HL-60/S4 treated with retinoic acid at 250 ng/mL for 4 days and 3 days (cell line): Measurements from ENCODE around the gene CNDP2.
"Not testable (repeated sequence)": the region's sequence is repeated elsewhere in the genome, so short reads cannot be mapped to it uniquely, and the experiment has no call there.

ENCODE experiments used
- in situ Hi-C: fragments of 300-500 bp; cut with MboI; formaldehyde crosslinking; loops from 2 replicates; pipeline ENCODE4 v1.7.0; 2022; ENCODE audit warnings: low sequenced_read_pairs

Gene CNDP2

DNA sequence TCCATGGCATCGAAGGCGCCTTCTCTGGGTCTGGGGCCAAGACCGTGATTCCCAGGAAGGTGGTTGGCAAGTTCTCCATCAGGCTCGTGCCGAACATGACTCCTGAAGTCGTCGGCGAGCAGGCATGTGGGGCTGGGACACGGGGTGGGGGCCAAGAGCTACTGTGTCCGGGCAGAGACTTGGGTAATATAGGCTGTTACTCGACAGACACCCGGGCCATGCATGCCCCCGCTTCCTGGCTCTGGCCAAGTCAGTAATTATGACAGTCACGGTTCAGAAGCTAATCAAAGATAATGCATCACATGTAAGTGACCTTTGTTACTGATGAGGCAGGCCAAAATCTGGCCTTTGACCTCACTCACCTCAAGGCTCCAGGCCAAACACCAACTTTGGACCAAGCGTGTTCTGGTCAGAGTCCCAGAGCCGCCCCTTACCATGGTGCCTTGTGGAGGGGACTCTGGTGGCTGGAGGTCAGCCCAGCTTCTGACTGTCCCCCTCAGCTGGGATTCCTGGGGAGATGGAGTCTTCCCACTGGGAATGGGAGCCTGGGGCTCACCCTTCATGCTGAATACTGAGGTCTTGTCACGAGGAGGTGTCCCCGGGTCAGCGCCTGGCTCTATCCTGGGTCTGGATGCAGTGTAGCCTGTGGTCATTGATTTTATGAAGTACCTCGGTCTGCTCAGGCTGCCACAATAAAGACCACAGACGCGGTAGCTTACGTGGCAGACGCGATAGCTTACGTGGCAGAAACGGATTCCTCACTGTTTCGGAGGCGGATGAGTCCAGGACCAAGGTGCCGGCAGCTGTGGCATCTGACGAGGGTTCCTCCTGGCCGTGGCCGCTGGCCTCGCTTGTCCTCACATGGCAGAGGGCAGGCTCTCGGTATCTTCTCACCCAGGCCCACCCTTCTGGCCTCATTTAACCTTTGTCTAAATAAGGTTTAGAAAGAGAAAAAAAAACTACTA, 20.4 kb downstream of the CNDP2 start:
- in situ Hi-C loops: no loop called here

- in situ Hi-C loops: no loop called here
These were observed 21.1 kb downstream of the CNDP2 start for GRCh38 chr18:74517236-74517630.

- in situ Hi-C loops: no loop called here
These were observed 22.5 kb downstream of the CNDP2 start for GRCh38 chr18:74518456-74519295.

DNA sequence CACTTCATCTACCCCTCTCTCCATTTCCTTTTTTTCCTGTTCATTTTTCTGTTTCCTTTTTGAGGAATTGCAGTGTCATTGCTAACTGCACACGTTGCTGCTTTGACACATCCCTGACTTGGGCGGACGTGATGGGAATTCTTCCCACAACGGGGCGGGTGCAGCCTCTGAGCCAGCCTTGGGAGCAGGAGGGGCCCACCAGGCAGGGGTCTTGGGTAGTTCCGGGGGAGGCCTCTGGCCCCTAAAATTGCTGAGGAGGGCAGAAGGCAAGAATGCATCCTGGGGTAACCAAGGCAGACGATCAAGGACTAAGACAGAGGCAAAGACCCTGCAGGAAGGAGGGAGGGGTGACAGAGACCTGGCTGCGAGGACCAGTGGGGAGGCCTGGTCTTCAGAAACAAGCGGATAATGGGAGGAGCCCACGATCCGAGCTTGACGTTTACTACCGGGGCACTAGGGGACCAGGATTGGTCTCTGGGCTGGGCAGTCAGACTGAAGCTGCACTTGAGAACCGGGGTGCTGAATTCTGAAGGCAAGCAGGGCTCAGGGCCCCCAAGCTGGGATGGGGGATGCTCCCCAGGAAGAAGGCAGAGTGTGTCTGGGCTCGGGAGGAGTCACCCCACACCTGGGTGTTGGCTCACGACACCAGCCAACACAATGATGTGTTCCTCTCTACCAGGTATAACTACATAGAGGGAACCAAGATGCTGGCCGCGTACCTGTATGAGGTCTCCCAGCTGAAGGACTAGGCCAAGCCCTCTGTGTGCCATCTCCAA, 23.3 kb downstream of the CNDP2 start:
- in situ Hi-C loops: no loop called here

GRCh38 chr18:74520096-74520833, 24.1 kb downstream of the CNDP2 start:
- in situ Hi-C loops: no loop called here

DNA sequence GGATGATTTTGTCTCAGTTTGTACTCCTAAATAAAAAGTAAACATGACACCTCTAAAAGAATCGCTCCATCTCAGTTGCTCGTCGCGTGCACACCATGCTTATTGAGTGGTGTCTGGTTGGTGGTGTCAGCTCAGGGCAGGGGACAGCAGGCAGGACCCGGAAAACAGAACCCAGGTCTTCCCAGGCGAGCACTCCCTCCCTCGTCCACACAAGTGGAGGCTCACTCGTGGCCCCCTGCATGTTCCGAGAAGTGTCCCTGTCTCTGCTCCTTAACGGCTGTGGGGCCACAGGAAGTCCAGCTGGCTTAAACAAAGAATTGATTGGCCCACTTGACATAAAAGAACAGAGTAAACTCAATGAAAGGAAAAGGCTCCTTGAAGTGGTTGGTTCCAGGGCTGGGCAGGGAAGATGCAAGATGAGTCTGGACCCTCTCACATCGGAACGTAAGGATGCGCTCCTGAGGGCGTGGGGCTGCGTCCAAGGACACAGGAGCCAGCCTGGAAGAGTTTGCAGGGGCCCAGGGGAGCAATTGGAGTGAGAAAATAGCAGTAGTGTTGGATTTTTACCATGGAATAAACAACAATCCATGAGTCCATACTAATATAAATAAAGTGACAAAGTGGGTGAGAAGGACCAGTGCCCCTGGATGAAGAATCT, 25.0 kb downstream of the CNDP2 start:
- in situ Hi-C loops: no loop called here

GRCh38 chr18:74522635-74523548, 26.7 kb downstream of the CNDP2 start:
- in situ Hi-C loops: no loop called here

DNA sequence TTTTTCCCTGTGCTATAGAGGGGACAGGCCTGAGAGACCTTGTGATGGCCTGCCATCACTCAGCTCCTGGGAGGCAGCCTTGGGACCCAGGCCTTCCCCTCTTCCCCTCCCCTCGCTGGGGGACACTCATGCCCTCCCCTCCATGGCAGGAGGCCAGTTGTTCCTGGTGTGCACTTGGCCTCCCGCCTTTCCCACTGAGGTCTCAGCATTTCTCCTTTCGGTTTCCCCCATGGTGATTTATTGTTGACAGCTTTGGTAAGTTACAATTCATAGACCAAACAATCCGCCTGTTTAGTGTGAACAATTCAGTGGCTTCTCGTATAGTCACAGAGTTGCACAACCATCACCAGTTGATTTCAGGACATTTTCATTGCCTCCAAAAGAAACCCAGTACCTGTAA, 27.9 kb downstream of the CNDP2 start:
- in situ Hi-C loops: no loop called here

- in situ Hi-C loops: not testable (repeated sequence)
These were observed 28.8 kb downstream of the CNDP2 start for GRCh38 chr18:74524915-74525314.

DNA sequence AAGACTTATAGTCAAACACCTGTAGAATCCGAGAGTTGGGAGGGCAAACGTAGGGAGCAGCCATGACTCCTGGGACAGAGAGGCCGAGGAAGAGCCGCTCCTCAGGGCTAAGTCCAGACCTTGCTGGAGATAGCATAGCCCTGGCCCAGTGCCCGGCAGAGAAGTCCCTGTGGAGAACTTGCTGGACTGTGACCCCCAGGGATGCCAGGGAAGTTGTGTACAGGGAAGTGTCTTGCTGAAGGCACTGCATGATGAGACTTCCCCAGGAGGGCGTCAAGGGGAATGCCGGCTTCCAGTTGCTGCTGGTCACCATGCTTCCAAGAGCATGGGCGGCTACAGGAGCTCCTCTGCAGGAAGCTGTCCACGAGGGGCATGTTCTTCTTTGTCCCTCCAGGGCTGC, 29.6 kb downstream of the CNDP2 start:
- in situ Hi-C loops: no loop called here

GRCh38 chr18:74526488-74526887, 30.3 kb downstream of the CNDP2 start:
- in situ Hi-C loops: no loop called here

- in situ Hi-C loops: no loop called here
These were observed 32.3 kb downstream of the CNDP2 start for GRCh38 chr18:74528478-74528877.

DNA sequence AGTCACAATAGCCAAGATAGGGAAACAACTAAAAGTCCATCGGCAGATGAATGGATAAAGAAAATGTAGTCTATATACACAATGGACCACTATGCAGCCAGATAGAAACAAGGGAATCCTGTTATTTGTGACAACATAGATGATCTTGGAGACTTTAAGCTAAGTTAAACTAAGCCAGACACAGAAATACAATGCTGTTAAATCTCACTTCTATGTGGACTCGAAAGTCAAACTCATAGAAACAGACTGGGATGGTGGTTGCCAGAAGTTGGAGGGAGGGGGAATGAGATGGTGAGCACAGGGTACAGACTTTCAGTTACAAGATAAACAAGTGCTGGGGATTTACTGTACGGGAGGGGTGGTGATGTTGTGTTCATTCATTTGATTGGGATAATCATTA, 32.8 kb downstream of the CNDP2 start:
- in situ Hi-C loops: no loop called here

DNA sequence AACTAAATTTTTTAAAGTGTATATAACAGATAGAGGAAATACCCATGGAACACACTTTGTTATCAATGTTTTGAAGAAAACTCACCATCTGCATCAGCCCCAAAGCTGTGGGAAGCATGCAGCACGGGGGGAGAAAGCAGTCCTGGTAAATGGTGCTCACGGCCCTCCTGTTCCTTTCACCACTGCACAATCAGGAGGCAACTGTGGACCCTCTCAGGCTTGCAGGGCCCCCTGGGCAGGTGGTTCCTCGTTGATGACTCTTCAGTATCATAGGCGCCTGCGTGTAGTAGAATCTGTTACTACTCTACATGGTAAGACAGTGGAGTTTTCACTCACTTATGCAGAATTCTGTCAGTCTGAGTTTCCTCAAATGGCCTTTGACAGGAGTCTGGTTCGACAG, 33.2 kb downstream of the CNDP2 start:
- in situ Hi-C loops: no loop called here

- in situ Hi-C loops: no loop called here
These were observed 33.8 kb downstream of the CNDP2 start for GRCh38 chr18:74529811-74530583.

- in situ Hi-C loops: no loop called here
These were observed 34.4 kb downstream of the CNDP2 start for GRCh38 chr18:74530584-74530862.

DNA sequence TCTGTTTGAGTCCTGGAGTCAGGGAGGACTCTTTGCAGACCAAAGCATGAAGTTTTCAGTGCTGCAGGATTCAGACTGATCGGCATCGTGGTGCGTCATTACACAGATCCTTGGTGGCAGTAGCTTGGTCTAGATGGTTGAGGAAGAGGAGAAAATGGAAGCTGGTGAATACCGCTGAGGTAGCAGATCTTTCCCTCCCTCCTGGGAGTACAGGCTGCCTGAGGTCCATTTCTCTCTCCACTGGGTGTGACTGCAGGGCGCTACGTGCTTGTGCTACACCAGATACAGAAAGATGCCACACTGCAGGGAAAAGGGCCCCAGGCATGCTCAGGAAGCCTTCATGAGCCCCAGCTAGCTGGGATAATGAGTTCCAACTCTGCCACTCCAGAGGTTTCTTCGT, 34.9 kb downstream of the CNDP2 start:
- in situ Hi-C loops: no loop called here

DNA sequence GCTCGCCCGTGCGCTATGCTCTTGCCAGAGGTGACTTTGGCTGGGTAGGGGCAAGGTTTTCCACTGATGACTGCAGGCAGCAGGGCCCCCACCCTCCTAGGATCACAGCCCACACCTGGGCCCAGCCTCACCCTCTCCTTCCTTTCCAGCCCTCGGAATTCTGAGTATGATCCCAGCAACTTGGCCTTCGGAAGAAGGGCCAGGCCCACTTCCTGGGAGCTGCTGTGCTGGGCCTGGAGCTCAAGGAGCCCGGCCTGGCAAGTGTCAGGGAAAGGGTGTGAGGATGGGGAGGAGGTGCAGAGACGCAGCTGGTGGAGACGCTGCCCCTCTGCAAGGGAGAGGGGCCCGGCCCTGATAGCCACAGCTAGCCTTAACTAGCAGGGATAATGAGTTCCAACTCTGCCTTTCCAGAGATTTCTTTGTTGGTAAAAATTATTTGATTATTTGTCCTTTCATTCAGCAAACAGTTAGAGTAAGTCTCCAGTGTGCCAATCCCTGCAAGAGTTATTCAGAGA, 36.4 kb downstream of the CNDP2 start:
- in situ Hi-C loops: no loop called here
